SK-N-SH (cell line): Measurements from ENCODE around the gene SH2D3C. TPM values are rescaled to one million over a fixed set of nuclear protein-coding genes. Genes with fewer than 3 reads are reported as not detected.

Experiments
- CTCF ChIA-PET: fragments of 300-600, 350-600 bp; formaldehyde crosslinking; extraction: SDS; loops from one replicate; lab custom pipeline; 2021; lab: Yijun Ruan, JAX
- POLR2A ChIA-PET: fragments of 350-600 bp; sonication (Branson Sonifier 250); formaldehyde crosslinking; extraction: SDS; loops from one replicate; lab custom pipeline; 2020; ENCODE audit warnings: antibody characterized with exemption, inconsistent platforms; lab: Yijun Ruan, JAX
- DNase-seq: peaks from one replicate; pipeline ENCODE4 v3.0.0; 2012
- H2AFZ ChIP-seq: fragments of 200-600 bp; sonication (generic); 2 replicates; pipeline ENCODE4 v1.8.1; 2016; ENCODE audit warnings: antibody characterized with exemption, mild to moderate bottlenecking, low read depth
- H3F3A ChIP-seq: fragments of 200-600 bp; sonication (generic); replicated peaks from 2 replicates; pipeline ENCODE3; 2016; ENCODE audit warnings: antibody characterized with exemption, mild to moderate bottlenecking; ENCODE audit not compliant: insufficient read depth
- H3K27ac ChIP-seq, 2 experiments: fragments of 200-500 bp in 1 of 2; fragments of 200-600 bp in 1 of 2; sonication (Bioruptor generic) in 1 of 2; sonication (generic), shearing (Covaris generic) in 1 of 2; 2 replicates each; pipeline versions ENCODE4 v1.5.1 to v1.6.1; 2014 to 2016; ENCODE audit warnings: low read depth in 2 of 2, inconsistent platforms in 1 of 2, low read length in 1 of 2, mild to moderate bottlenecking in 1 of 2, mixed read lengths in 1 of 2
- H3K27me3 ChIP-seq: fragments of 200-600 bp; sonication (generic), shearing (Covaris generic); 2 replicates; pipeline ENCODE4 v1.6.1; 2016; ENCODE audit warnings: mixed run types; ENCODE audit not compliant: insufficient read depth
- H3K36me3 ChIP-seq, 2 experiments: fragments of 200-500 bp in 1 of 2; fragments of 200-600 bp in 1 of 2; sonication (Bioruptor generic) in 1 of 2; sonication (generic) in 1 of 2; replicated peaks in 1 of 2; 2 replicates each; pipeline versions ENCODE3 to v1.5.1; 2014 to 2016; ENCODE audit warnings: low read length in 1 of 2, mild to moderate bottlenecking in 1 of 2; ENCODE audit not compliant: insufficient read depth in 2 of 2, control insufficient read depth in 1 of 2
- H3K4me1 ChIP-seq, 2 experiments: fragments of 200-500 bp in 1 of 2; fragments of 200-600 bp in 1 of 2; sonication (Bioruptor generic) in 1 of 2; sonication (generic), shearing (Covaris generic) in 1 of 2; 2 replicates each; pipeline versions ENCODE4 v1.5.1 to v1.6.1; 2014 to 2016; ENCODE audit warnings: low read depth in 1 of 2, low read length in 1 of 2, mixed run types in 1 of 2; ENCODE audit not compliant: insufficient read depth in 2 of 2, control insufficient read depth in 1 of 2
- H3K4me2 ChIP-seq: fragments of 200-600 bp; sonication (generic), shearing (Covaris generic); 2 replicates; pipeline ENCODE4 v1.6.1; 2017; ENCODE audit warnings: mixed run types
- H3K4me3 ChIP-seq, 2 experiments: fragments of 200-500 bp in 1 of 2; fragments of 200-600 bp in 1 of 2; sonication (Bioruptor generic) in 1 of 2; sonication (generic), shearing (Covaris generic) in 1 of 2; 2 replicates each; pipeline versions ENCODE4 v1.5.1 to v1.8.1; 2014 to 2016; ENCODE audit warnings: low read depth in 2 of 2, inconsistent platforms in 1 of 2, low read length in 1 of 2, mild to moderate bottlenecking in 1 of 2, mixed read lengths in 1 of 2, moderate library complexity in 1 of 2
- H3K79me2 ChIP-seq: fragments of 200-600 bp; sonication (generic); 2 replicates; pipeline ENCODE4 v1.8.1; 2017; ENCODE audit warnings: mild to moderate bottlenecking; ENCODE audit not compliant: insufficient read depth
- H3K9ac ChIP-seq: fragments of 200-600 bp; sonication (generic); 2 replicates; pipeline ENCODE4 v1.6.1; 2017; ENCODE audit warnings: mixed run types
- H3K9me2 ChIP-seq: fragments of 200-600 bp; sonication (generic); 2 replicates; pipeline ENCODE4 v1.6.1; 2017; ENCODE audit warnings: mixed run types
- H3K9me3 ChIP-seq: fragments of 200-600 bp; sonication (generic); 2 replicates; pipeline ENCODE4 v1.6.1; 2017; ENCODE audit warnings: mixed run types, mild to moderate bottlenecking, moderate library complexity
- H4K20me1 ChIP-seq: fragments of 200-600 bp; sonication (generic); 2 replicates; pipeline ENCODE4 v1.6.1; 2017; ENCODE audit warnings: mild to moderate bottlenecking, mixed run types; ENCODE audit not compliant: insufficient read depth
- CHD2 ChIP-seq: fragments of 150-350 bp; IDR thresholded peaks from 2 replicates; pipeline ENCODE4 v1.6.1; 2018; ENCODE audit warnings: low read length; ENCODE audit not compliant: partially characterized antibody
- ELF1 ChIP-seq: IDR thresholded peaks from 2 replicates; pipeline ENCODE4 v1.4.0; 2012
- EP300 ChIP-seq, 2 experiments: IDR thresholded peaks; 2 replicates each; pipeline versions ENCODE4 v1.4.0 to v1.6.1; 2012; ENCODE audit warnings: borderline replicate concordance in 1 of 2, low read depth in 1 of 2, low read length in 1 of 2
- FOXM1 ChIP-seq: IDR thresholded peaks from 2 replicates; pipeline ENCODE4 v1.4.0; 2012; ENCODE audit warnings: low read depth, mild to moderate bottlenecking
- GABPA ChIP-seq: IDR thresholded peaks from 2 replicates; pipeline ENCODE4 v1.4.0; 2012; ENCODE audit warnings: low read depth, mild to moderate bottlenecking
- PBX3 ChIP-seq: IDR thresholded peaks from 2 replicates; pipeline ENCODE4; 2012
- POLR2AphosphoS5 ChIP-seq: IDR thresholded peaks from 2 replicates; pipeline ENCODE4 v1.6.1; 2012; ENCODE audit warnings: low read depth, low read length
- RCOR1 ChIP-seq: fragments of 150-350 bp; IDR thresholded peaks from 2 replicates; pipeline ENCODE4 v1.6.1; 2017; ENCODE audit warnings: antibody characterized with exemption, low read length
- SIN3A ChIP-seq: IDR thresholded peaks from 2 replicates; pipeline ENCODE4 v1.6.1; 2012; ENCODE audit warnings: low read depth, mild to moderate bottlenecking, low read length, moderate library complexity, borderline replicate concordance
- TEAD4 ChIP-seq: IDR thresholded peaks from 2 replicates; pipeline ENCODE4 v1.4.0; 2012; ENCODE audit warnings: mild to moderate bottlenecking, borderline replicate concordance; ENCODE audit not compliant: insufficient read depth
- USF2 ChIP-seq: fragments of 150-350 bp; IDR thresholded peaks from 2 replicates; pipeline ENCODE4 v1.6.1; 2017; ENCODE audit warnings: antibody characterized with exemption, low read length, low read depth, borderline replicate concordance
- WGBS: methylation state at CpG from one replicate; pipeline ENCODE4 v1.1.6; 2017; ENCODE audit warnings: low lambda C conversion rate; 5-methylcytosine and 5-hydroxymethylcytosine counted together
- polyA plus RNA-seq, 3 experiments: library from polyadenylated mRNA; depleted of rRNA; stranded (reverse); fragments of >200 nt; gene quantifications; 2 replicates each; pipeline ENCODE4 v1.2.3, GENCODE V29; 2012
- TF ChIP-seq, protein P1 (sequence below): IDR thresholded peaks from 2 replicates; pipeline ENCODE4 v1.4.0; 2012; ENCODE audit warnings: low read depth, borderline replicate concordance
- TF ChIP-seq, protein P2 (sequence below): IDR thresholded peaks from 2 replicates; pipeline ENCODE4 v1.4.0; 2012; ENCODE audit warnings: low read depth, borderline replicate concordance

SH2D3C gene
- polyA plus RNA-seq, 1 of the 3 experiments (the other 2 are of a cell fraction) = 0.15 TPM

GRCh38 chr9:127779136-127779981 lies 893 bp upstream of the SH2D3C start:
- POLR2A ChIA-PET = no interaction called here

More at GRCh38 chr9:127779136-127779981, 893 bp upstream of the SH2D3C start:
- DNase-seq = peak; percentile 41
- H3K4me3 ChIP-seq = no peak overlapping the region
- H2AFZ ChIP-seq = no peak overlapping the region
- H4K20me1 ChIP-seq = no peaks in the 10 kb centered on the region
- CTCF ChIA-PET = interaction anchor here (0.8 to 4.5 kb wide), 7 partner anchors 12 to 91 kb away, joined by 3 to 23 read pairs (median 4); partner anchors contain the start of gene TOR2A
- H3K79me2 ChIP-seq = no peaks in the 10 kb centered on the region
- no peak overlapping the region for H3K4me2 ChIP-seq
- H3F3A ChIP-seq = no peaks in the 10 kb centered on the region
- no peaks in the 10 kb centered on the region for H3K9me2 ChIP-seq
- TF ChIP-seq USF2 = no peak
- no peak for TF ChIP-seq POLR2AphosphoS5
- TF ChIP-seq, protein P1, sequence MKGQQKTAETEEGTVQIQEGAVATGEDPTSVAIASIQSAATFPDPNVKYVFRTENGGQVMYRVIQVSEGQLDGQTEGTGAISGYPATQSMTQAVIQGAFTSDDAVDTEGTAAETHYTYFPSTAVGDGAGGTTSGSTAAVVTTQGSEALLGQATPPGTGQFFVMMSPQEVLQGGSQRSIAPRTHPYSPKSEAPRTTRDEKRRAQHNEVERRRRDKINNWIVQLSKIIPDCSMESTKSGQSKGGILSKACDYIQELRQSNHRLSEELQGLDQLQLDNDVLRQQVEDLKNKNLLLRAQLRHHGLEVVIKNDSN = no peak
- no peak for TF ChIP-seq ELF1
- TF ChIP-seq, protein P2, sequence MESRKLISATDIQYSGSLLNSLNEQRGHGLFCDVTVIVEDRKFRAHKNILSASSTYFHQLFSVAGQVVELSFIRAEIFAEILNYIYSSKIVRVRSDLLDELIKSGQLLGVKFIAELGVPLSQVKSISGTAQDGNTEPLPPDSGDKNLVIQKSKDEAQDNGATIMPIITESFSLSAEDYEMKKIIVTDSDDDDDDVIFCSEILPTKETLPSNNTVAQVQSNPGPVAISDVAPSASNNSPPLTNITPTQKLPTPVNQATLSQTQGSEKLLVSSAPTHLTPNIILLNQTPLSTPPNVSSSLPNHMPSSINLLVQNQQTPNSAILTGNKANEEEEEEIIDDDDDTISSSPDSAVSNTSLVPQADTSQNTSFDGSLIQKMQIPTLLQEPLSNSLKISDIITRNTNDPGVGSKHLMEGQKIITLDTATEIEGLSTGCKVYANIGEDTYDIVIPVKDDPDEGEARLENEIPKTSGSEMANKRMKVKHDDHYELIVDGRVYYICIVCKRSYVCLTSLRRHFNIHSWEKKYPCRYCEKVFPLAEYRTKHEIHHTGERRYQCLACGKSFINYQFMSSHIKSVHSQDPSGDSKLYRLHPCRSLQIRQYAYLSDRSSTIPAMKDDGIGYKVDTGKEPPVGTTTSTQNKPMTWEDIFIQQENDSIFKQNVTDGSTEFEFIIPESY = no peak
- TF ChIP-seq SIN3A = no peak
- no peak for TF ChIP-seq CHD2
- TF ChIP-seq FOXM1 = no peak
- TF ChIP-seq RCOR1 = no peak
- TF ChIP-seq TEAD4 = no peak
- TF ChIP-seq PBX3 = no peak
- no peak for TF ChIP-seq GABPA
- no peak for TF ChIP-seq EP300 (IDR thresholded peaks at IDR 0.05; ENCODE audit: borderline replicate concordance in 1 of 2, low read depth in 1 of 2, low read length in 1 of 2)
- 86% methylated on average over 8 of the region's 17 CpGs for WGBS
- H3K27ac ChIP-seq = no peak overlapping the region; a peak in 1 of 4 replicates
- no peak overlapping the region for H3K9ac ChIP-seq
- no peaks in the 10 kb centered on the region for H3K27me3 ChIP-seq
- no peaks in the 10 kb centered on the region for H3K9me3 ChIP-seq
- H3K36me3 ChIP-seq = no peaks in the 10 kb centered on the region
- peaks cover 0 to 18% of the 10 kb centered on the region in 2 experiments; a peak in 1 of 4 replicates for H3K4me1 ChIP-seq
